A204.1 (cell line): Measurements from ENCODE around the gene LRRIQ3.
"Not testable (repeated sequence)": the region's sequence is repeated elsewhere in the genome, so short reads cannot be mapped to it uniquely, and the experiment has no call there.

Experiments used
- FAIRE-seq: peaks from 2 replicates; lab custom pipeline; 2012; peaks lifted over from hg19 to GRCh38; lab: Jason Lieb, UNC

The LRRIQ3 gene, protein sequence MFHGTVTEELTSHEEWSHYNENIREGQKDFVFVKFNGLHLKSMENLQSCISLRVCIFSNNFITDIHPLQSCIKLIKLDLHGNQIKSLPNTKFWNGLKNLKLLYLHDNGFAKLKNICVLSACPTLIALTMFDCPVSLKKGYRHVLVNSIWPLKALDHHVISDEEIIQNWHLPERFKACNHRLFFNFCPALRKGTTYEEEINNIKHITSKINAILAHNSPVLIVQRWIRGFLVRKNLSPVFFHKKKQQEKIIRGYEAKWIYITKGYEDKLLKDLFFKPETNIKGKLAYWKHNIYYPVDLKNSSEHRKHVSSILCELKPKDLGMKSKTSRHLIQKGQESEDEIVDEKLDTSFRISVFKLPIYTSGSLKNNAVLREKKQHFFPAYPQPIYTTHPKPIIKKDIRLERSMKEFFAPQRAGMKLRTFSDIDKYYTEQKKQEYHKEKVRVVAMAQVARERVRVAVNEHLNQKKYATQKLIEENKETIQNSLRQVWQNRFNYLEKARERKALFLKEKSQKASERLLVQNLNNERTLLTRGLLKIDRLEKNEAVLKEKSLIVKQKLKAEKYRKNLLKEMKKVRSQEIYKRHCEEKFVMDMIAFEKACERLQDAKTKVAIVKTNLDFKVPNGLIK

GRCh38 chr1:74197657-74198552 lies at the start of gene LRRIQ3, which contains the start of gene FPGT:
Gene LRRIQ3, minus strand, starts transcription at chr1:74198176. Its CDS starts 14,492 bp downstream, at chr1:74183684.
Gene FPGT, plus strand, starts transcription at chr1:74198242. Its CDS starts 37 bp downstream, at chr1:74198279.
- peak; percentile 88 for FAIRE-seq

- FAIRE-seq, result no peak
Measured at GRCh38 chr1:74246315-74246714, 48.3 kb upstream of the LRRIQ3 start.

GRCh38 chr1:74245168-74245772 lies 47.3 kb upstream of the LRRIQ3 start:
- no peak for FAIRE-seq

GRCh38 chr1:74237787-74238186 lies 39.8 kb upstream of the LRRIQ3 start:
- no peak for FAIRE-seq

DNA sequence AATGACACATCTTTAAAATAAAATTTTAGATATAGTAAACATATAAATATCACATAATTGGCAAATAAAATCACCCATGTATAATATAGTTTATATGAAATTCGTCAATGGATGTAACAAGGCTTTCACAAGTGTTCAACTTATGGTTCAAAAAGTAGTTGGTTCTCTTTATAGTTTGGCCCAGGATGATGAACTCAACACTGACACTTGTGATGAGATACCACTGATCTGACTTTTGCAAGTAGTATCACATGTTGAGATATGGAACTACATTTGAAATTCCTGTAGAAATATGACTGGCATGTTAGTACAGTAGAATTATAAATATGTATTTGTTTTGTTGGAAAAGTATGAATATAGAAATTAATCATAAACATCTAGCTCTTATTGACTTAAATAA lies 39.1 kb upstream of the LRRIQ3 start:
- FAIRE-seq, result no peak

DNA sequence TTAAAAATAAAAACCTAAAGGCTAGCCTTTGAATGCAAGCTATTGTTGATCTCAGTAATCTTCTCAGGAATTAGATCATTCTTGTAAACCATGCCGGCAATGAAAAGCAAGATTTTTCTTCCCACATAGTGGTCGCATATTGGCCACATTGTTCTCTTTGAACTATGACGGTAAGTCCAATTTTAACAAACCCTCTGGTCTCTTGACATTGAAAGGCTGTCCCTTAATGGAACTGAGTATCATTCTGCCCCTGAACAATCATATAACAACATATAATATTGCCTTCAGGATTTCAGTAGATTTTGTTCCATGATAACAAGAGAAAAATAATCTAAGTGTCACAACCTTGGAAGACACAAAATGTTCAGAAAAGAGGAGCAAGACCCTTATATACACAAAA lies 38.5 kb upstream of the LRRIQ3 start:
- no peak for FAIRE-seq

GRCh38 chr1:74235153-74235552 lies 37.2 kb upstream of the LRRIQ3 start, which contains the start of gene TNNI3K:
Gene TNNI3K, plus strand, starts transcription at chr1:74235387. Its CDS starts 65 bp downstream, at chr1:74235452.
- no peak for FAIRE-seq

DNA sequence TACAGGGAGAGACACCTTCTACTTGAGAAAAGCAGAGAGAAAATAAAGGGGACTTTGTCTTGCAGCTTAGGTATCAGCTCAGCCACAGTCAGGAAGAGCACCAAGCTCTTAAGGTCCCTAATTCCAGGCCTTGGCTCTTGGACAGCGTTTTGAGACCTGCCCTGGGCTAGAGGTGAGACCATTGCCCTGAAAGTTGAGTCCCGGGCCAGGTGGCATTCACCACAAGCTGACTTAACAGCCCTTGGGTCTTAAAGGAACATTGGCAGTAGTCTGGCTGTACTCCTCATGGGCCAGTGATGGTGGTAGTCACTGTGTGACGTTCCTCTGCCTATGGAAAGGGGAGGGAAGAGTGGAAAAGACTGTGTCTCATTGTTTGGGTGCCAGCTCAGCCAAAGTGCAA lies 25.5 kb upstream of the LRRIQ3 start:
- FAIRE-seq, result no peak

DNA sequence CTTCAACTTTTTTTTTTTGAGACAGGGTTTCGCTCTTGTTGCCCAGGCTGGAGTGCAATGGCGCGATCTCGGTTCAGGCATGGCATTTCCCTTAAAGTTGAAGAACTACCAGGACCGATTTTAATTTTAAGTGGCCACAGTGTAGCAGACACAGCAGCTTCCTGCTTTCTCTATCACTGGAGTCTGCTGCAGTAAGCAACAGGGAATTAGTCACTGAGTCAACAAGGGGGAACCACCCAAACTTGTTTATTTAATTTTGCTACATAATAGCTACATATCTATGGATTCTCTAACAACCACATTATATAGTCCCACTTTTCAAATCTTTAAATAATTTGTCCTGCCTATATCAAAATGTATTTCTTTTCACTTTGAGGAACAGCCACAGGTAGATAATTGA lies 24.7 kb upstream of the LRRIQ3 start:
- FAIRE-seq, result no peak

DNA sequence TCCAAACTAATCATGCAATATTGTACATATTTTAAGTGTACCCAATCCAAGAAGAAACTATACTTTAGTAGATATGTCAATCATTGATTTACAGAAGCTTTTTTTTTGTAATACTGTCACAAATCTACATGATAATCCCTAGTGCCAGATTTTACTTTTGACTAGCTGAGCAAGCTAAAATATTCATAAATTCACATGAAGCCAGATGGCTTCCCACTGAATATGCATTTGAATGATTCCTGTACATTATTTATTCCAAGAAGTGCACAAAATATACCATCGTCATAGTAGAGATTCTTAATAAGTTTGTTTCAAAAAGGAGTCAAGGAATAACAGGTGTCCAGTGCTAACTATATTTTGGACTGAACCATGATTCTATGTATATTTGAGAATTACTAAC lies 17.3 kb upstream of the LRRIQ3 start:
- no peak for FAIRE-seq

DNA sequence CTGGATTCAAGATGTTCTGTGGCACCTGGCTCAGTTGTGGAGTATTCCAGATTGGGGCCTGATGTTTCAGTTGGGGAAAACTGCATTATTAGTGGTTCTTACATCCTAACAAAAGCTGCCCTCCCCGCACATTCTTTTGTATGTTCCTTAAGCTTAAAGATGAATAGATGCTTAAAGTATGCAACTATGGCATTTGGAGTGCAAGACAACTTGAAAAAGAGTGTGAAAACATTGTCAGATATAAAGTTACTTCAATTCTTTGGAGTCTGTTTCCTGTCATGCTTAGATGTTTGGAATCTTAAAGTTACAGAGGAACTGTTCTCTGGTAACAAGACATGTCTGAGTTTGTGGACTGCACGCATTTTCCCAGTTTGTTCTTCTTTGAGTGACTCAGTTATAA lies 7.3 kb upstream of the LRRIQ3 start:
- FAIRE-seq, result no peak

DNA sequence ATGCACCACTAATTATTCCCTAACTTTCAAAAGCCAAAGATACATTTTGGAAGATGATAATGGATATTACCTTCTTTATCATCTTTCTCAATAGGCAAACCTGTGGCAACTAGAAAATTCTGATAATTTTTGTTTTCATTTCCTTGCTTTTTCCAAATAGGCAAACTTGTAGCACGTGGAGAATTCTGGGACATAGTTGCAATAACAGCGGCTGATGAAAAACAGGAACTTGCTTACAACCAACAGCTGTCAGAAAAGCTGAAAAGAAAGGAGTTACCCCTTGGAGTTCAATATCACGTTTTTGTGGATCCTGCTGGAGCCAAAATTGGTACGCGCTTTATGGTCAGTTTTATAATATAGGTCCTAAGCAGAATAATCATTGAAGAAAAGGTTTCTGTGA lies 1.5 kb upstream of the LRRIQ3 start:
- FAIRE-seq, result no peak

DNA sequence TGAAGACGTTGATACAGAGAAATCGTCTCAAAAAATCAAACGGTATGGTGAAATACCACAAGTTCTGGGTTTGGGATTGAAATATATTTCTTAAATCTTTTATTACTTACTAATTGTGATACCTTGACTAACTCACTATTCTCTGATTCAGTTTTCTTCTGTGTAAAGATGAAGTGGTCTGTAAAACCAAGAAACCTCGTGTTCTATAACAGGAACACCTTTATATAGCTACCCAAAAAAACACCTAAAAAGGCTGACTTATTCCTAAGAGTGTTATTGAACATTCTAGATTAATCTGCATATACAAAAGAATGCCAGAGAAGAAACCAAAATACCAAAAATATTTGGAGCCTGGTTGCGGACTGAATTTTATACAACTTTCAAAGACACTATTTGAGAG lies 721 bp downstream of the LRRIQ3 start:
- FAIRE-seq, result no peak

DNA sequence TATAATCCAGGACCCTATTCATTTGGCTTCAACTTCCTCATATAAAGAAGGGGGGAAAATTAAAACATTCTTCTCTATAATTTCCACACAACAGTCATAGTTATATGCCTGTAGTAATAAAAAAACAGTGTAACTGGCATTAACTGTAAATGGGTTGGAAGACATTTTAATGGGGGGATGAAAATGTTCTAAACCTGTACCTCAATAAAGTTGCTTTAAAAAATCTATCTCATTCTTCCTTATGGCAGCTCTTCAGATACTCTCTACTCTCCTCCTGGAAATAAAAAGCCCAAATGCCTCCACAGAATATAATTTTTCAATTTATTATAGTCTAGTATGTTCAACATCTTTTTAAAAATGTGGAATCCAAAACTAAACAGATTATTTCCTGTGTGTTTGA lies 2.6 kb downstream of the LRRIQ3 start:
- FAIRE-seq, result no peak

DNA sequence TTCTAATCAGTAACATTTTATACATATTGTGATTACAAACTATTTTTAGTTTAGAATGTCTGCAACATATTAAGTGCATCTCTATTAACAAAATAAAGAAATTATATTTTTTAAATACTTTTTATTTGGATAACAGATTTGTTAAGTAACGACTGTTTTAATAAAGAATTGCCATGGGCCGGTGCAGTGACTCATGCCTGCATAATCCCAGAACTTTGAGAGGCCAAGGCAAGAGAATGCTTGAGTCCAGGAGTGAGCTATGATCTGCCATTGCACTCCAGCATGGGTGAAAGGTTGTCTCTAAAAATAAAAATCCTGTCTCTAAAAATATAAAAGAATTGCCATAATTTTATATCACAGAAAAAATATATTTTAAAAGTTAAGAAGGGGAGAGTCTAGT lies 4.1 kb downstream of the LRRIQ3 start:
- FAIRE-seq, result no peak

GRCh38 chr1:74180490-74180889 lies 17.5 kb downstream of the LRRIQ3 start:
- FAIRE-seq, result no peak

DNA sequence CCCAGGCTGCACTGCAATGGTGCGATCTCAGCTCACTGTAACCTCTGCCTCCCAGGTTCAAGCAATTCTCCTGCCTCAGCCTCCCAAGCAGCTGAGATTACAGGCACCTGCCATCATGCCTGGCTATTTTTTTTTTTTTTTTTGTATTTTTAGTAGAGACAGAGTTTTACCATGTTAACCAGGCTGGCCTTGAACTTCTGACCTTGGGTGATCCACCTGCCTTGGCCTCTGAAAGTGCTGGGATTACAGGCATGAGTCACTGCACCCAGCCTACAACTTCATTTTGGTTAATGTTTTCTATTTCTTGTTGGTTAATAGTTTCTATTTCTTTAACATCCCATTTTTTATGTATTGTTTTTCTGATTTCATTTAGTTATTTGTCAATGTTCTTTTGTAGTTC lies 23.6 kb downstream of the LRRIQ3 start:
- not testable (repeated sequence) for FAIRE-seq

- peak; percentile 48 for FAIRE-seq
Measured at GRCh38 chr1:74162333-74162732, 35.6 kb downstream of the LRRIQ3 start.

GRCh38 chr1:74161497-74161896 lies 36.5 kb downstream of the LRRIQ3 start:
- FAIRE-seq, result no peak

DNA sequence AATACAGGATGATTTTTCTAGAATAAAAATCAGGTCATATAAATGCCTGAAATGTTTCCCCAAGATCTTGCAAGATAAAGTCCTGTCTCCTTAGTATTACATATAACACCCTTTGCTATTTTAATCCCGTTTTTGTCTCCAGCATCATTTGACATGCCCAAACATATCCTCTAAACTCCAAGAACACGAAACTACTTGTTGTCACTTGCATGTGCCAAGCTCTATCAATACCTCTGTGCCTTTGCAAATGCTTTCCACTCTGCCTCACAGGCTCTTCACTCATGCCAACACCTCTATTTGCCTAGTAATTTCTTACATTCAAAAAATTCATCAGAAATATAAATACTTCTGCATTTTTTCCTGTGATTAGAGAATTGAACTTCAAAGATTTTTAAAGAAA lies 37.9 kb downstream of the LRRIQ3 start:
- no peak for FAIRE-seq

GRCh38 chr1:74145086-74145485 lies 52.9 kb downstream of the LRRIQ3 start:
- no peak for FAIRE-seq

GRCh38 chr1:74117370-74117769 lies 80.6 kb downstream of the LRRIQ3 start:
- not testable (repeated sequence) for FAIRE-seq
